GDM1 (cell line): ENCODE results near the gene CLIP3.
"Not testable (repeated sequence)": the region's sequence is repeated elsewhere in the genome, so short reads cannot be mapped to it uniquely, and the experiment has no call there.

ENCODE experiments used
- DNase-seq: peaks from one replicate; lab custom pipeline; 2025; lab: John Stamatoyannopoulos, UW

The CLIP3 gene

GRCh38 chr19:36008336-36008978, 24.2 kb downstream of the CLIP3 start, which contains the start of gene SYNE4:
Gene SYNE4, minus strand, starts transcription at chr19:36008813. Its CDS starts 132 bp downstream, at chr19:36008681.
- no peak for DNase-seq

DNA sequence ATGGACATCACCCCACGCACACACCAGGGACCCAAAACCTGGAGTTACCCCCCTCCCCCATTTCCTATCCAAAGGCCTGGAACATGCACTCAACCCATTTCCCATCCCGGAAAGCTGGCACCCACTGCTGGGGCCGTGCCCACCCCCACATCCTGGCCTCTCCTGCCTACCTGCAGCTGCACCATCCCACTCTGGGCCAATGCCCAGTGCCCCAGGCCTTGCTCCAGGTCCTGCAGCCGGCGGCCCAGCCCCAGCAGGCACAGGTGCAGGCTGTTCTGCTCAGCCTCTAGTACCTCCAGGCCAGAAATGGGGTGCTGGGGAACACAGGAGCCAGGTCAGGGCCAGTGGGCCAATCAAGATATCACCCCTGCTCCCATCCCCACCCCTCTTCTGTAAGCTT, 25.7 kb downstream of the CLIP3 start:
- DNase-seq, result no peak

DNA sequence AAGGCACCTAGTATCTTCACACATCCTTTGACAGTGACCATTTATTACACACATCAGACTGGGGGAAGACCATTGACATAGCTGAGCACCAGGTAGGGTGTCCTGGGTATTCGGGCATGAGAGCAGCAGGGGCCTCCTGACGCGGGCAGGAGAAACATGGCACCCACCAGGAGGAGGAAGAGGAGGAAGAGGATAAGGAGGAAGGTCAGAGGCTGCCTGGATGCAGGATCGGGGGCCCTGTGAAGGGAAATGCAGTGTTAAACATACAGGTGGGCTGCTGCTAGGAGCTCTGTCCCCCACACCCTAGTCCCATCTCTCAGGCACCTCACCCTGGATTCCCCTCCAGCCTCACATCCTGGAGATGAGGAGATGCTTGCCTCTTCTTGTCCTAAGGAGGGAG, 29.4 kb downstream of the CLIP3 start:
- no peak for DNase-seq

DNA sequence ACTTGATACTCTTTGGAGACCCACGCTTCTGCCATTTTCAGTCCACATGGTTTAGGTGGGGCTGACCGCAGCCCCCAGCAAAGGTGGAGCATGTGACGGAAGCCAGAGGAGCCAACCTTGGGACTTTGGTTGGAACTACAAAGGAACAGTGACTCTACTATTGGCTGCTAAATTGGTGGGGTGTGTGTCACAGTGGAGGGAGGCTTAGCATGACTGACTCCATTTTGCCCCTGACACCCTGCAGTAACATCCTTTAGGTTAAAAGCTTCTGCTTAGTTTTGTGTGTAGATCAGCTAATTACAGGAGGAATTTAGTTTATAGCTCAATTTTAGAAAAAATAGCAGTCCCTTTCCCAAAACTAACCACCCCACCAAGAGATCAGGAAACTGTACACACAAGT, 31.1 kb downstream of the CLIP3 start:
- DNase-seq, result no peak

GRCh38 chr19:35996777-35997176, 35.9 kb downstream of the CLIP3 start:
- DNase-seq, result no peak

DNA sequence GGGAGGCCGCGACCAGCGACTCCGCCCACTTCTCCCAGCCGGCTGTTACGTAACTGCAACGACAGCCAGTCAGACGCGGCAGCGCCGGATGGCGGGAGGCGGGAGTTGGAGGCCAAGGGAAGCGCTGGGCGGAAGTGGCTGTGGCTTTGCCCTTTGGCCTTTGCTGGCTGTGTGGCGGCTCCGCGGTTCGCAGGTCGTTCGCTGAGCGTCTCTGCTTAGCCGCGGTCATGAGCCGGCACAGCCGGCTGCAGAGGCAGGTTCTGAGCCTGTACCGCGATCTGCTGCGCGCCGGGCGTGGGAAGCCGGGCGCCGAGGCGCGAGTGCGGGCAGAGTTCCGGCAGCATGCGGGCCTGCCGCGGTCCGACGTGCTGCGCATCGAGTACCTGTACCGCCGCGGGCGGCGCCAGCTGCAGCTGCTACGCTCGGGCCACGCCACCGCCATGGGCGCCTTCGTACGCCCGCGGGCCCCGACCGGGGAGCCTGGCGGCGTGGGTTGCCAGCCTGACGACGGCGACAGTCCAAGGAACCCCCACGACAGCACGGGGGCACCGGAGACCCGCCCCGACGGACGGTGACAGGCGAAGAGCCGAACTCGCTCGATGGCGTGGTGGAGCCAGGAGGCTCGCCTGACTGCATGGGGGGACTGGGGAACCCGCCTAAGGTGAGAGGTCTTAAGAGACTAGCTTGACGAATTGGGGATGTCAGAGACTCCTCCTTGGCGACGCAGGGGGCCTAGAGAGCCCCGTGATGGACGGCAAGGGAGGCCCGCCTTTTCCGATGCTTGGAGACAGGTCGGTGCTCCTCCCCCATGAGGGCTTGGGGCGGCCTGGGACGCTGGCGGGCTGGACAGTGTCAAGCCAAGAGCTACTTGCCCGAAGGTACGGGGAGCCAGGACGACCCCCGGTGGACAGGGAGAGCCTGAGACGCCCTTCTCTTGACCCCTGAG, 37.4 kb downstream of the CLIP3 start, which contains the start of gene SDHAF1:
Gene SDHAF1, plus strand, starts transcription at position 141 of the 946 bp plus-strand sequence. Its CDS starts 87 bp downstream, at position 228.
- peak; percentile 86 for DNase-seq

DNA sequence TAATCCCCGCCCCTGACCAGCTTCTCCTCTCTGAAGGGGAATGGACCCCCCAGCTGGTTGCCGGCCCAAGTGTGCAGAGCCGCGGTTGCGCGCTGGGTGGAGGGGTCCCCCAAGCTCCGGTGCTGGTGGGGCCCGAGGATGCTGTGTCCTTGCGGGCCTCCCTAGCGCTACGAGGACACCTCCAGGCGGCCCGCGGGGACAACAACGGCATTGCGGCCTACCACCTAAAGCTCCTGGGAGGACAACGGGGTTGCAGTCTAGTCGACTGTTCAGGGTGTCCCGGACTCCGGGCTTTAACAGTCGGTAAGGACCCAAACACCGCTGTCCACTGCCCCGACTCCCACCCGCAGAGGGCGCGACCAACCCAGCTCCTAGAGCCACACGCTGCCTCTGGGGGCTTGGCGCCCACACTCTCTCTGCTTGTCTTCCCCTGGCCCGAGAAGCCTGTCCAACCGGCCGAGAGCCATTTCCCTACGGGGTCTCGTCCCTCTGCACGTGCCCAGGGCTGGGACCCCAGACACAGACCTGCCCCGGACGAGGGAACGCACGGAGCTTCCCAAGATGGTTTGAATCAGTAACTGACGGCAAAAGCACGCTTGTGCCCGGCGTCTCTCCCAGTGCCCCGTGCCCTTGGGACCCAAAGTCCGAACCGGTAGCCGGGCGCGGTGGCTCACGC, 38.6 kb downstream of the CLIP3 start:
- no peak for DNase-seq

- DNase-seq, result no peak
Observed at GRCh38 chr19:35992907-35993765, 39.5 kb downstream of the CLIP3 start.

GRCh38 chr19:35991731-35992450, 40.8 kb downstream of the CLIP3 start:
- DNase-seq, result no peak

GRCh38 chr19:35990771-35991730, 41.6 kb downstream of the CLIP3 start:
- no peak for DNase-seq

- DNase-seq, result no peak
Observed at GRCh38 chr19:35990156-35990555, 42.5 kb downstream of the CLIP3 start.

DNA sequence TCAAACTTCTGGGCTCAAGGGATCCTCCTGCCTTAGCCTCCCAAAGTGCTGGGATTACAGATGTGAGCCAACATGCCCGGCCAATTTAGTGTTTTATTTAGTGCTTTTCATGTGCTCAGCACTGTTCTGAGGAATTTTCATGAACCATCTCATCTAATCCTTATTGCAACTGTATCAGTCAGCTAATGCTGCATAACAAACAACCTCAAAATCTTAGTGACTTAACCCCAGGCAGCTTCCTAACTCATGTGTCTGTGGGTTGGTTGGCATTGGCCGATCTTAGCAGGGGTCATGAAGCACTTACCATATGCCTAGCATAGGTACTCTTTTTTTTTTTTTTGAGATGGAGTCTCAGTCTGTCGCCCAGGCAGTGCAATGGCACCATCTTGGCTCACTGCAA, 43.8 kb downstream of the CLIP3 start:
- DNase-seq, result no peak

DNA sequence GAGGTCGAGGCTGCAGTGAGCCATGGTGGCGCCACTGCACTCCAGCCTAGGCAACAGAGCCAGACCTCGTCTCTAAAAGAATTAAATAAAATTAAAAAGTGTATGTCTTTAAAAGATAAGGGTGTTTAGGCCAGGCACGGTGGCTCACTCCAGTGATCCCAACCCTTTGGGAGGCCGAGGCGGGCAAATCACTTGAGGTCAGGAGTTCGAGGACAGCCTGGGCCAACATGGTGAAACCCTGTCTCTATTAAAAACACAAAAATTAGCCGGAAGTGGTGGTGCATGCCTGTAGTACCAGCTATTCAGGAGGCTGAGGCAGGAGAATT, 45.1 kb downstream of the CLIP3 start:
- DNase-seq, result no peak

GRCh38 chr19:35986664-35987570, 45.8 kb downstream of the CLIP3 start:
- DNase-seq, result peak; percentile 47

DNA sequence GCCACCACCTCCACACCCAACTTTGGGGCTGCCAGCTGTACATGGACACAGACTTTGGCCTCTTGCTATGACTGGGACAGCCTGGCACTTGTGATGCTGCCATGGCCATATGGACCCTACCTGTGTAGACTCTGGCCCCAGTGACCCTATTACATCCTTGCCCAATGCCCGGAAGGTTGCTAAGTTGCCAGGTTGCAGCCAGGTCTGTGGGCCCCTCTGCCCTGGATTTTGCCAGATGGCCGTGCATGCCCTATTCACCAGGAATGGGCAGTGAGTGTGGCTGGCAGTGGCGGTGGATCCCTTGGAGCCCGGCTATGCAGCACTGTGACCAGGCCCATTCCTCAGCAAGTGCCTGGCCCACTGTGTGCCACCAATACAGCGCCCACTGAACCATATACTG, 46.6 kb downstream of the CLIP3 start:
- no peak for DNase-seq

DNA sequence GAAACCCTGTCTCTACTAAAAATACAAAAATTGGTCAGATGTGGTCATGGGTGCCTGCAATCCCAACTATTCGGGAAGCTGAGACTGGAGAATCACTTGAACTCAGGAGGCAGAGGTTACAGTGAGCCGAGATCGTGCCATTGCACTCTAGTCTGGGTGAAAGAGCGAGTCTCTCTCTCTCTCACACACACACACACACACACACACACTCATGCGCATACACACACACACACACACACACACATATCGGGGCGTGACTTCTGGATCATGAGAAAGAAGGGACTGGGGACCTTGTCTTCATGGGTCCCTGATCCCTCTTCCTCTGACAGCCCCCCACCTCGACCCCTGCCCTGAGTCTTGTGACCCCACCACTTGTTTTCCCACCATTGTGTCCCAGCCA, 49.5 kb downstream of the CLIP3 start:
- no peak for DNase-seq

DNA sequence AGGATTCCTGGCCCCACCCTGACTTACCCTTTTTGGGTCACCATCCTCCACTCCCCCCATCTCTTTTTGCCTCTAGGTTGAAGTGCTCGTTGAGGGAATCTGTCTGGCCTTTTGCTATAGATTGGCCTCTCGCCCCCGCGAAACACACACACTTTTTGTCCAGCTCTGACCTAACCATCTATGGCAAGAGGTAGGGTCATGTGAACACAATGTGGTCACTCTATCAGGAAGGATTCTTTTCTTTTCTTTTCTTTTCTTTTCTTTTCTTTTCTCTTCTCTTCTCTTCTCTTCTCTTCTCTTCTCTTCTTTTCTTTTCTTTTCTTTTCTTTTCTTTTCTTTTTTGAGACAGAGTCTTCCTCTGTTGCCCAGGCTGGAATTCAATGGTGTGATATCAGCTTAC, 51.7 kb downstream of the CLIP3 start:
- DNase-seq, result not testable (repeated sequence)

- DNase-seq, result no peak
Observed at GRCh38 chr19:35978832-35979365, 53.8 kb downstream of the CLIP3 start.

- no peak for DNase-seq
Observed at GRCh38 chr19:35978271-35978670, 54.4 kb downstream of the CLIP3 start.
